GM23248 (cell line): Measurements from ENCODE around the gene DRC1. TPM values are rescaled to one million over a fixed set of nuclear protein-coding genes. Genes with fewer than 3 reads are reported as not detected.
A peak's percentile ranks its signal among the peaks of the same experiment; 100 is the strongest.

ENCODE experiments used
- DNase-seq: peaks from one replicate; pipeline ENCODE4 v3.0.0-alpha.2; 2015
- H2AFZ ChIP-seq: fragments of 200-600 bp; sonication (generic); 2 replicates; pipeline ENCODE4 v1.6.1; 2016; ENCODE audit warnings: antibody characterized with exemption
- H3F3A ChIP-seq: fragments of 200-600 bp; sonication (generic); 2 replicates; pipeline ENCODE4 v1.6.1; 2016; ENCODE audit warnings: mild to moderate bottlenecking, antibody characterized with exemption, mixed run types; ENCODE audit not compliant: insufficient read depth
- H3K27ac ChIP-seq: fragments of 200-600 bp; sonication (generic); 2 replicates; pipeline ENCODE4 v1.5.1; 2016; ENCODE audit warnings: mild to moderate bottlenecking
- H3K27me3 ChIP-seq: fragments of 200-600 bp; sonication (generic); replicated peaks from 2 replicates; pipeline ENCODE4 v1.6.1; 2016; ENCODE audit warnings: mild to moderate bottlenecking; ENCODE audit not compliant: insufficient read depth
- H3K36me3 ChIP-seq: fragments of 200-600 bp; sonication (generic); 2 replicates; pipeline ENCODE4 v1.6.1; 2016; ENCODE audit warnings: low read depth, mild to moderate bottlenecking
- H3K4me1 ChIP-seq: fragments of 200-600 bp; sonication (generic); 2 replicates; pipeline ENCODE4 v1.6.1; 2016; ENCODE audit warnings: mild to moderate bottlenecking; ENCODE audit not compliant: insufficient read depth
- H3K4me2 ChIP-seq: fragments of 200-600 bp; sonication (generic); one replicate; pipeline ENCODE4 v1.6.1; 2016; ENCODE audit warnings: mild to moderate bottlenecking; ENCODE audit not compliant: unreplicated experiment
- H3K4me3 ChIP-seq: fragments of 200-600 bp; sonication (generic); 2 replicates; pipeline ENCODE4 v1.5.1; 2016; ENCODE audit warnings: mild to moderate bottlenecking
- H3K79me2 ChIP-seq: fragments of 200-600 bp; sonication (generic); 2 replicates; pipeline ENCODE4 v1.6.1; 2016; ENCODE audit warnings: mild to moderate bottlenecking; ENCODE audit not compliant: insufficient read depth
- H3K9ac ChIP-seq: fragments of 200-600 bp; sonication (generic); 2 replicates; pipeline ENCODE4 v1.6.1; 2016; ENCODE audit warnings: mild to moderate bottlenecking
- H3K9me2 ChIP-seq: fragments of 200-600 bp; sonication (generic); 2 replicates; pipeline ENCODE4 v1.6.1; 2016; ENCODE audit warnings: mixed run types, mild to moderate bottlenecking, moderate library complexity; ENCODE audit not compliant: insufficient read depth
- H3K9me3 ChIP-seq: fragments of 200-600 bp; sonication (generic); one replicate; pipeline ENCODE4 v1.6.1; 2017; ENCODE audit warnings: low read depth
- H4K20me1 ChIP-seq: fragments of 200-600 bp; sonication (generic); 2 replicates; pipeline ENCODE4 v1.6.0; 2016; ENCODE audit not compliant: insufficient read depth
- EZH2 ChIP-seq: fragments of 200-600 bp; sonication (generic); IDR thresholded peaks from 2 replicates; pipeline ENCODE4 v1.6.1; 2018; ENCODE audit warnings: antibody characterized with exemption, mild to moderate bottlenecking; ENCODE audit not compliant: insufficient read depth, poor library complexity, severe bottlenecking
- EZH2phosphoT487 ChIP-seq: fragments of 200-600 bp; sonication (generic); IDR thresholded peaks from 2 replicates; pipeline ENCODE4 v1.6.1; 2018; ENCODE audit warnings: antibody characterized with exemption, moderate library complexity, mild to moderate bottlenecking, low read depth; ENCODE audit not compliant: insufficient read depth
- WGBS, 2 experiments: methylation state at CpG; one replicate each; pipeline ENCODE4 v1.1.6; 2015 to 2017; ENCODE audit warnings: low lambda C conversion rate in 2 of 2, low coverage in 1 of 2; ENCODE audit errors: missing lambda C conversion rate in 2 of 2; 5-methylcytosine and 5-hydroxymethylcytosine counted together
- in situ Hi-C: fragments of 300-500 bp; cut with MboI; formaldehyde crosslinking; loops from 2 replicates; pipeline ENCODE4 v1.15.0; 2020
- polyA plus RNA-seq: library from polyadenylated mRNA; unstranded; fragments of >200 nt; fragmentation: Nextera tagmentation; extraction: Ambion mirVana; gene quantifications from 2 replicates; pipeline ENCODE4 v1.2.1, GENCODE V29; 2016
- total RNA-seq: library from RNA; depleted of rRNA; stranded (reverse); fragments of >200 nt; shearing (Covaris generic); gene quantifications from 2 replicates; pipeline ENCODE4 v1.2.3, GENCODE V29; 2014

The DRC1 gene
- total and polyA plus RNA-seq, 2 experiments from 2014 or later, result not detected

DNA sequence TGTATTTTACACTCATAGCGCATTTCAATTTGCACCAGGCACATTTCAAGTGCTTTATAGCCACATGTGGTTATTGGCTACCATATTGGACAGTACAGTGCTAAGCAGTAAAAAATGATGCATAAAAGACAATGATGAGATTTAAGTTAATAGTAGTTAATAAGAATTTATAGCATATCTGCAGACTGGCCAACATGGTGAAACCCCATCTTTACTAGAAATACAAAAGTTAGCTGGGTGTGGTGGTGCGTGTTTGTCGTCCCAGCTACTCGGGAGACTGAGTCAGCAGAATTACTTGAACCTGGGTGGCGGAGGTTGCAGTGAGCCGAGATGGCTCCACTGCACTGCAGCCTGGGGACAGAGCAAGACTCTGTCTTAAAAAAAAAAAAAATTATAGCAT is 9.7 kb downstream of the DRC1 start:
- Histone ChIP-seq H4K20me1 (no peaks in the 10 kb centered on the region), H3F3A (no peaks in the 10 kb centered on the region), H3K27me3 (no peaks in the 10 kb centered on the region), H3K4me2 (no peak overlapping the region), H3K79me2 (no peaks in the 10 kb centered on the region), H3K4me3 (no peak overlapping the region), H2AFZ (no peak overlapping the region; the same call in 1 of the 2 replicates), H3K9me3 (no peaks in the 10 kb centered on the region), H3K9ac (no peak overlapping the region), H3K4me1 (no peaks in the 10 kb centered on the region), H3K27ac (no peak overlapping the region), H3K9me2 (no peaks in the 10 kb centered on the region), H3K36me3 (no peaks in the 10 kb centered on the region)
- WGBS, 2 experiments, result 82 to 88% methylated on average over 6 of the region's 6 CpGs
- DNase-seq, result no peak
- TF ChIP-seq EZH2phosphoT487 (no peak), EZH2 (no peak)
- in situ Hi-C loops, result no loop called here

DNA sequence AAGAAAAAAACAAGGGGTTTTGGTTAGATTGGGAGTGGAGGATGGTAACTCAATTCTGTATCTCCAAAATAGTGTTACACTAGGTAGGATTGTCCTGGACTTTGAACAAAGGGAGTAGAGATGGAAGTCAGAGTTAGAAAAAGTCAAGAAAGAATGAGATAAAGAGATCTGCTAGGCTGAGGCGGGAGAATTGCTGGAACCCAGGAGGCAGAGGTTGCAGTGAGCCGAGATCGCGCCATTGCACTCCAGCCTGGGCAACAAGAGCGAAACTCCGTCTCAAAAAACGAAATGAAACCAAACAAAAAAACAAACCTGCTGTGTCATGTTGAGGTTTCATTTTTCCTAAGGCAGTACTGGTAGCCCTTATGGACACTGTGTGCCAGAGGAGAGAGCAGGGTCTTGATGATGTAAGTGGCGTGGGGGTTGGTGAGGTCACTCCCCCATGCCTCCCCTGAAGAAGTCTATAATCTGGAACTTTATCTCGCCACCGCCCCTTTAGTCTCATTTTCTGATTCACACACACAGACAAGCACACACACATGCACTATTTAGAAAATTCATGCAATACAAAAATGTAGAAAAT is 10.5 kb downstream of the DRC1 start:
- Histone ChIP-seq H2AFZ (peak overlapping the region; percentile 53), H3K27me3 (no peaks in the 10 kb centered on the region), H3K27ac (no peak overlapping the region), H3K9me3 (no peaks in the 10 kb centered on the region), H4K20me1 (no peaks in the 10 kb centered on the region), H3K9ac (no peak overlapping the region), H3K36me3 (no peaks in the 10 kb centered on the region), H3F3A (no peaks in the 10 kb centered on the region), H3K9me2 (no peaks in the 10 kb centered on the region), H3K79me2 (no peaks in the 10 kb centered on the region), H3K4me1 (no peaks in the 10 kb centered on the region), H3K4me3 (no peak overlapping the region), H3K4me2 (no peak overlapping the region)
- WGBS, 2 experiments, result 78 to 83% methylated on average over 9 to 10 of the region's 10 CpGs
- no peak for DNase-seq
- TF ChIP-seq EZH2, result no peak
- no peak for TF ChIP-seq EZH2phosphoT487
- in situ Hi-C loops, result no loop called here

DNA sequence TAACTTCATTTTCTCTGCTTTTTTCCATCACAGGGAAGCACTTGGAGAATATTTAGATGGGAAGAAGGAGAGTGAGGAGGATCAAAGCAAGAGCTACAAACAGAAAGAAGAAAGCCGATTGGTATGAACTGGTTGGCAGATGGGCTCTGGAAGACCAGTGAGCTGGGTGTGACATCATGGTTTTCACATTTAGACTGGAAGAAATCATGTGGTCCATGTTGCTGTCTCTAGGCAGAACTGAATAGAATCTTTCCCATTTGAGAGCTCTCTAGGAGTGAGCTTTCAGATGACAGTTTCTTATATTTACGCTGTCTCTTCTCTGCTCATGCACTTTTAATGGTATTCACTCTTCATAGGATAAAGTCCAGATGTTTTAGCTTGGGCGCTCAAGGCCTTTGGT is 12.6 kb downstream of the DRC1 start:
- H3F3A ChIP-seq, result no peaks in the 10 kb centered on the region
- no peaks in the 10 kb centered on the region for H3K9me2 ChIP-seq
- 0 out of 2 replicates have a peak, but pooled peaks cover 4% of the 10 kb centered on the region for H3K27me3 ChIP-seq
- WGBS, 2 experiments, result 72 to 73% methylated on average over 3 of the region's 3 CpGs
- no peaks in the 10 kb centered on the region for H3K79me2 ChIP-seq
- in situ Hi-C loops, result no loop called here
- peak; percentile 35 for DNase-seq
- H3K4me2 ChIP-seq, result no peak overlapping the region
- no peaks in the 10 kb centered on the region for H3K36me3 ChIP-seq
- H3K9ac ChIP-seq, result no peak overlapping the region
- no peak overlapping the region for H3K27ac ChIP-seq
- H2AFZ ChIP-seq, result no peak overlapping the region
- H3K4me1 ChIP-seq, result no peaks in the 10 kb centered on the region
- H3K9me3 ChIP-seq, result no peaks in the 10 kb centered on the region
- no peaks in the 10 kb centered on the region for H4K20me1 ChIP-seq
- H3K4me3 ChIP-seq, result no peak overlapping the region
- no peak for TF ChIP-seq EZH2phosphoT487
- TF ChIP-seq EZH2, result no peak

DNA sequence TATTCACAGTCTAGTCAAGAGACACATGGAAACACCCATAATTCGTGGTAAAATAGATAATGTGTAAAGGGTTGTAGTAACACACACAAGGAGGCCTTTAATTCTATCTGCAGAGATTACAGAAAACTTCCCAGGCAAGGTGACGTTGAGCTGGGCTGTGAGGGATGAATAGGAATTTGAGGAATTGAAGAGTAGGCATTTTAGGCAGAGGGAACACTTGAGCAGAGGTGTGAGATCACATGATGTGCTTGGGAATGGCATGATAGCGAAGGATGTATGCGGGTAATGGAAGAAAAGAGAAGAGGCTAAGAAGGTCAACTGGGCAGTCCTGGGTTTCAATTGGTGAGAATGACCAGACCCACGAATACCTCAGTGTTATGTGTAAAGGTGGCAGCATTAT is 20.2 kb downstream of the DRC1 start:
- Histone ChIP-seq H3K4me3 (no peak overlapping the region), H2AFZ (no peak overlapping the region), H3K27me3 (peaks cover 7% of the 10 kb centered on the region; the same call in 1 of the 2 replicates), H3K79me2 (no peaks in the 10 kb centered on the region), H3K9me3 (no peaks in the 10 kb centered on the region), H3K9ac (no peak overlapping the region), H3K9me2 (no peaks in the 10 kb centered on the region), H4K20me1 (no peaks in the 10 kb centered on the region), H3F3A (no peaks in the 10 kb centered on the region), H3K27ac (no peak overlapping the region), H3K4me2 (no peak overlapping the region), H3K36me3 (no peaks in the 10 kb centered on the region), H3K4me1 (no peaks in the 10 kb centered on the region)
- in situ Hi-C loops, result no loop called here
- 70 to 73% methylated on average over 5 of the region's 5 CpGs for WGBS, 2 experiments
- TF ChIP-seq EZH2phosphoT487 (no peak), EZH2 (no peak)
- DNase-seq, result no peak
